Lower leg skin (tissue), 4 donors: ENCODE results near the gene TSPAN15. TPM values are rescaled to one million over a fixed set of nuclear protein-coding genes. Genes with fewer than 3 reads are reported as not detected.

ENCODE experiments used
- DNase-seq, 2 donors: peaks; one replicate each; pipeline ENCODE4 v3.0.0-alpha.2; 2019; ENCODE audit warnings: low spot score in 2 of 2
- H3K4me3 ChIP-seq: fragments of 200-600 bp; sonication (generic); 2 replicates; pipeline ENCODE4 v1.5.1; 2017; ENCODE audit warnings: mild to moderate bottlenecking, low read depth; ENCODE audit not compliant: poor library complexity, severe bottlenecking
- CTCF ChIP-seq, 3 donors: fragments of 450-650 bp; IDR thresholded peaks; one replicate each; pipeline ENCODE4 v1.5.1; 2016; ENCODE audit warnings: antibody characterized with exemption in 3 of 3, mild to moderate bottlenecking in 3 of 3, moderate library complexity in 2 of 3
- POLR2A ChIP-seq, 2 donors: fragments of 450-650 bp; IDR thresholded peaks; one replicate each; pipeline ENCODE4 v1.6.1; 2016 to 2017; ENCODE audit warnings: antibody characterized with exemption in 2 of 2, mild to moderate bottlenecking in 1 of 2, moderate library complexity in 1 of 2
- WGBS, 2 donors: methylation state at CpG; one replicate each; pipeline ENCODE4 v1.1.5; 2018; 5-methylcytosine and 5-hydroxymethylcytosine counted together
- intact Hi-C: fragments of 100-400 bp; cut with DNase I; formaldehyde crosslinking; loops from one replicate; pipeline ENCODE4 v1.15.0; 2023; ENCODE audit warnings: low total_unique reads
- total RNA-seq, 4 donors: library from RNA; depleted of rRNA; stranded (reverse); fragments of >200 nt; gene quantifications; one replicate each; pipeline ENCODE4 v1.1.0, GENCODE V29; 2016

The TSPAN15 gene
- total RNA-seq, 4 donors from 2014 or later, result 5.9 to 47.7 (median 13.0) TPM

- WGBS, 2 donors, result 17 to 20% methylated on average over 5 of the region's 5 CpGs
- TF ChIP-seq POLR2A (IDR thresholded peaks at IDR 0.05) (no peak), CTCF (IDR thresholded peaks at IDR 0.05) (no peak)
- no peak for DNase-seq
- H3K4me3 ChIP-seq, result no peak overlapping the region
- intact Hi-C loops, result loop anchor here (10.0 kb wide), 1 partner anchor 228 kb away; the partner anchor contains the start of gene FAM241B
These were observed 44.9 kb upstream of the TSPAN15 start for GRCh38 chr10:69406302-69406811.

GRCh38 chr10:69406816-69407580, 44.3 kb upstream of the TSPAN15 start:
- WGBS, 2 donors, result 58 to 60% methylated on average over 6 of the region's 6 CpGs
- intact Hi-C loops, result loop anchor here (10.0 kb wide), 1 partner anchor 228 kb away; the partner anchor contains the start of gene FAM241B
- DNase-seq, result no peak
- H3K4me3 ChIP-seq, result no peak overlapping the region
- TF ChIP-seq POLR2A (IDR thresholded peaks at IDR 0.05) (no peak), CTCF (IDR thresholded peaks at IDR 0.05) (no peak)

GRCh38 chr10:69407621-69408301, 43.5 kb upstream of the TSPAN15 start:
- WGBS, 2 donors, result 65 to 76% methylated on average over 14 of the region's 14 CpGs
- no peak overlapping the region for H3K4me3 ChIP-seq
- DNase-seq, result no peak
- TF ChIP-seq POLR2A (IDR thresholded peaks at IDR 0.05) (no peak), CTCF (IDR thresholded peaks at IDR 0.05) (no peak)
- intact Hi-C loops, result loop anchor here (10.0 kb wide), 1 partner anchor 227 kb away; the partner anchor contains the start of gene FAM241B

- TF ChIP-seq POLR2A (IDR thresholded peaks at IDR 0.05) (no peak), CTCF (IDR thresholded peaks at IDR 0.05) (no peak)
- no peak overlapping the region for H3K4me3 ChIP-seq
- peak; percentile 92 to 99 for DNase-seq
- WGBS, 2 donors, result 4 to 26% methylated on average over 5 to 38 of the region's 64 CpGs
- intact Hi-C loops, result loop anchor here (10.0 kb wide), 1 partner anchor 226 kb away; the partner anchor contains the start of gene FAM241B
These were observed 42.7 kb upstream of the TSPAN15 start for GRCh38 chr10:69408318-69409175.

- H3K4me3 ChIP-seq, result no peak overlapping the region
- TF ChIP-seq CTCF (IDR thresholded peaks at IDR 0.05), result no peak
- intact Hi-C loops, result loop anchor here (10.0 kb wide), 1 partner anchor 226 kb away; the partner anchor contains the start of gene FAM241B
- WGBS, 2 donors, result 7 to 15% methylated on average over 6 to 7 of the region's 7 CpGs
- DNase-seq, result no peak
These were observed 42.1 kb upstream of the TSPAN15 start for GRCh38 chr10:69409176-69409495.
